HG03103 (cell line): ENCODE measurements around the gene MAD2L2.

Experiments
- ATAC-seq: cut with Tn5 transposase; IDR thresholded peaks from one replicate; pipeline ENCODE4 v1.9.1; 2021; ENCODE audit warnings: low read depth; ENCODE audit not compliant: unreplicated experiment

MAD2L2 gene

DNA sequence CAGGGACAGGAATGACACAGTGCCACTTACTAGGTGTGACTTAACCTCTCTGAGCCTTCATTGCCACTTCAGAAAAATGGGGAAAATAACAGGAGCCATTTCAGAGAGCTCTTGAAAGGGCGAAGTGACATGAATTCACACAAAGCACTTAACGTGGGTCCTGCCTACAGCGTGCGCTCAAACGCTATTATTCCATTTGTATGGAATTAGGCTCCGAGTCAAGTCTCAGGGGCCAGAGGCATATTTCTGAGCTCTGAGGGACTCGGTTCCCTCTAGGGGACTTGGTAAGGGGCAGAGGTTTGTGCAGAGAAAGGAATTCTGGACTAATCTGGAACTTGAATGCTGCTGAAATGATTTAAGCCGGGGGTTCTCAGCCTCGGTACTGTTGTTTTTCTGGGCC, 24.6 kb upstream of the MAD2L2 start:
- ATAC-seq = no peak

DNA sequence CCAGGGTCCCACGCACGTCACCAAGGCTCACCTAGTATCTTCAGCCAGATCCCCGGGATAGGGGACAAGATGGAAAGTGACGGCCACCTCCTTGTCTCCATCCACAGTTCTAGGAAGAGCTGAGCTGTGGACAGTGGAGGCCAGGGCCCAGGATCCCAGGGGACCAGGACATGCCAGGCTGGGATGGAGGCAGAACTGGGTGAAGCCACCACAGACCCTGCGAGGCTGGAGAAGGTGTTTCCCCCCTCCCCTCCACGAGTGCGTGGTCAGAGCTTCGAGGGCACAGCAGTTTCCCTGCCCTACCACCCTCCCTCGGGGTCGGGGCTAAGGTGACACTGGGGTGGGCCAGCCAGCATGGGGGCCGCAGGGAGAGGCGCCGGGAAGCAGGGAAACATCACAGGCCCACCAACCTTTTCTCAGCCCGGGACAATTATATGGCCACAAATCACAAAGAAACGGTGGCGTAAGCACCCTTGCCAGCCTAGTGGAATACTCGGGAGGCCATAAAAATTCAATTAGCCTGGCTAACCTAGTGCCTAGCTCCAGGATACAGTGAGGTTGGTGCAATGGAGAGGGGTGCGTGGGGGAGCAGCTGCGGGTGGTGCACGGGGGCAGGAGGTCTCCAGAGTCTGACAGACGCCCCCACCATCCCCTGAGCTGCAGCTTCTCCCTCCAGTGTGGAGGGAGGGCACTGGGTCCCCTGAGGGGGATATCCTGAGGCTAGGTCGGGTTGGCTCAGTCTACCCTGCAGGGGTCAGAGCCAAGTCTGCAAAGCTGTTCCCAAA, 23.9 kb upstream of the MAD2L2 start:
- ATAC-seq = no peak

DNA sequence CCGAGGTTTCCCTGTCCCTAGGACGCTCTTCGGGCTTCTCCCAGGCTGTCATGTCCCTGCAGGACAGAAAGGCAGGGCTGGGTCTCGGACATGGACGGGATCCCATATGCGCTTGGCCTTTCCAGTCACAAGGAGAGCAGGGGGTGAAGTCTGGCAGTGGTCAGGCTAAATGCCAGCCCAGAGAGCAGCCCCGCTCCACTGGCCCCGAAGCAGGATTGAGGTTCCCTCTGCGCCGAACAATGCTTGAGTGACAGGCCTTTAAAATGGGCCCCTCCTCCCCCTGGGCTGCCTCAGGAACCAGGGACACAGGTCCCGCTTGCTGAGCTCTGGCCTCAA, 23.2 kb upstream of the MAD2L2 start:
- no peak for ATAC-seq

DNA sequence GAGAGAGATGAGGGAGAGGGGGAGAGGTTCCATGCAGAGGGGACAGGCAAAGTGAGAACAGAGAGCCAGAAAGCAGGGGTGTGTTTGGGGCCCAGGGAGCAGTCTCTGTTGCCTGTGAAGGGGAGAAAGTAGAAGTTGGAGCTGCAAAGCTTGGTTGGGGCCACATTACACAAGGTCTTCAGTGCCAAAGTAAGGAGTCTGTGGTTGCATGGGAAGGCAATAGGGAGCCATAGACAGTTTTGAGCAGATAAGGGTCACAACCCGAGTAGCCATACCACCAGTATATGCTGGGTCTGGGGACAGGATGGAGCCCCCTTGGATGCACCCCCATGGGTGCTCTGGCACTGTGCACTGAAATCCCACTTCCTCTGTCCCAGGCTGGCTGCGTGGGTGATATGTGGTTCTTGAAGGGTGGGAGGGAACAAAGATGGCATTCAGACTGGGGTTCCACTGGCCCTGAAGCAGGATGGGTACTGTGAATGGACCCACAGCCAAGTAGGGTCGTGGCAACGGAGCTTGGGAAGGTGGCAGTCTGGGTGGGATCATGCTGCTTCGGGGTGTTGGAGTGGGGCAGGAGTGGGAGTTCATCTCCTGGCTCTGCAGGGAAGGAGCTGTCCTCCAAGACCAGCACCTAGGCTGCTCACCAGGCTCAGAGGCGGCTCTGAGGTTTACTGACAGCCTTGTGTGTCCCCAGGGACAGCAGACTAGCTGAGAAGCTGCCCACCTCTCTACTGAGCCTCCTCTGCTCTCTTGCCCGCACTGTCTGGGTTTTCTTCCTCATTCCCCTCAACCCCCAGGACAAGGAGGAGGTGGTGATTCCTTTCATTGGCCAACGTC, 22.6 kb upstream of the MAD2L2 start:
- no peak for ATAC-seq

DNA sequence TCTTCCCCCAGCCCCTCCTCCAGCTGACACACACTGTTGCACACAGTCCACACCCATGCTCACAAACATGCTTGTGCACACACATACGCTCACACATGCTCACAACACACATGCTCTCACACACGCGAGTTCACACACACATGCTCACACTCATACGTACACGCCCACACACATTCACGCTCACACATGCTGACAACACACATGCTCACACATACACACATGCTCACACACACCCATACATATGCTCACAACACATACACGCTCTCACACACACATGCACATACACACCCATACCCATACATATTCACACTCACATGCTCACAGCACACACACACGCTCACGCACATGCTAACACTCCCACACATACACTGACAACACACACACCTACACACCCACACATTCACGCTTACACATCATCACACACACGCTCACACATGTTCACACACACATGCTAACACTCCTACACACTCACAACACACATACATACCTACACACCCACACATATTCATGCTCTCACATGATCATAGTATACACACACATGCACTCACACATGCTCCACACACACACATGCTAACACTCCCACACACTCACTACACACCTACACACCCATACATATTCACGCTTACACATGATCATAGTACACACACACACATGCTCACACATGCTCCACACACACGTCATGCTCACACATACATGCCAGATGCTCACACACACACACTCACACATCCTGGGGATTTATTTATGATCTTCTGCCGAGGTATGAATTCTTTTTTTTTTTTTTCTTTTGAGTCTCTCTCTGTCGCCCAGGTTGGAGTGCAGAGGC, 21.2 kb upstream of the MAD2L2 start:
- no peak for ATAC-seq

DNA sequence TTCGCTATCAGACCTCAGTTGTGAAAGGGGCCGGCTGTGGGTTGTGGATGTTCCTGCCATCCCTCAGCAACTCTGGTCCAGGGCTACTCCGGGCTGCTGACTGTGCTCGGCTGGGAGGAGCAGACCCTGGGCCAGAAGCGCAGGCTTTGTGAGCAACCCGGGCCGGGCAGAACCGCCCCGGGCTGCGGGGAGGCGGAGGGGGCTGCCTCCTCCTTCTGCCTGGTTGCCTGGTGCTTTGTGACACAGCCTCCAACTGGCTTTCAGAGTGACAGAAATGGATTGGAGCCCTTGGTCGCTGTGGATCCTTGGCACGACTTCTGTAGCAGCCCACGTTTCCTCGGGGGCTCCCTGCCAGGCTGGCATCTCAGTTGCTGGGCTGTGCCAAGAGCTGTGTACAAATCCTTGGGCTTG, 20.6 kb upstream of the MAD2L2 start:
- no peak for ATAC-seq

DNA sequence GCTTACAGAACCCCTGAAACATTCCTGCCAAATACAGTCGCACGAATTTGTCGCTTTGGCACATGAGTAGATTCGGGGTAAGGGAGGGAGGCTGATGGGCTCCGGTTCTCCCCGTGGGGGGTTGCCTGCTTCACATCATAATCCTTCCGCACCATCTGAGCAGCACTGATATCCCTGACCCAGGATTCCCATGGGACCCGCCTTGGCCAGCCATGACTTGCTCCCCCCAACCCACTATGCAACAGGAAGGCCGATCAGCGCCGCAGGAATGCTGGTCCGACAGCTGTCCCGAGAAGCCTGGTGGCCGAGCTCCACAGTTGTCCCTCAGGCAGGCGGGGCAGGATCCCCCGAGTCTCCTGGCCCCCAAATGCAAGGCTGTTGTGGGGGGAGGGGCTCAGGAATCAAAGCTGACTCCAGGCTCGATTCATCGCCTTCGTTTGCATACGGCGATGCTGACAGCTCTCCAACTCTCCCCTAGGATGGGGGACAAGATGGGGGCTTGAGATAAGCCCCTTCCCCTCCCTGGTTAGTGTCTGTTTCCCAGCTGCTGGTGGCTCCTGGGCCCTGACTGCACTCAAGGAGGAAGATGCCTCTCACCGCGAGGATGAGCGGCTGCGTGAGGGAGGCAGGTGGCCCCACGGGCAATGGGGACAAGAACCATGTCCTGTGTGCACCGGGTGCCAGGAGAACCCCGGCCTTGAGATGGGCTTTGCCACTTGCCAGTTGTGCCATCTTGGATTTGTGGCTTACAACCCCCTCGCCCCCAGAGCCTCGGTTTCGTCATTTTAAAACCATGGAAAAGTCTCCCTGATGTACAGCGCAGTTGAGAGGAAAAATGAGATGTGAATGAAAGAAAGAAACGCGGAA, 19.9 kb upstream of the MAD2L2 start:
- no peak for ATAC-seq

DNA sequence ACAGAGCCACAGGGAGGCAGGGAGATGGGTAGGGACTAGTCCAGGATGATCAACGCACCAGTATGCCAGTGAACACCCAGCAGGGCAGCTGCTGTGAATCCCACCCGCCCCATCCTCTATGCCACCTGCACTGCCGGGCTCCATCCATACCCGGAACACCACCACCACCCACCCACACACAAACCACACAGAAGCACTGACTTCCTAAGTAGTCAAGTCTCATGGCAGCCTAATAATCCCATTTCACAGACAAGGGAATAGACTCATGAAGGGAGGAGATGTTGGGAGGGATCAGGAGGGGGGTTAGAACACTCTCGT, 16.9 kb upstream of the MAD2L2 start:
- no peak for ATAC-seq

DNA sequence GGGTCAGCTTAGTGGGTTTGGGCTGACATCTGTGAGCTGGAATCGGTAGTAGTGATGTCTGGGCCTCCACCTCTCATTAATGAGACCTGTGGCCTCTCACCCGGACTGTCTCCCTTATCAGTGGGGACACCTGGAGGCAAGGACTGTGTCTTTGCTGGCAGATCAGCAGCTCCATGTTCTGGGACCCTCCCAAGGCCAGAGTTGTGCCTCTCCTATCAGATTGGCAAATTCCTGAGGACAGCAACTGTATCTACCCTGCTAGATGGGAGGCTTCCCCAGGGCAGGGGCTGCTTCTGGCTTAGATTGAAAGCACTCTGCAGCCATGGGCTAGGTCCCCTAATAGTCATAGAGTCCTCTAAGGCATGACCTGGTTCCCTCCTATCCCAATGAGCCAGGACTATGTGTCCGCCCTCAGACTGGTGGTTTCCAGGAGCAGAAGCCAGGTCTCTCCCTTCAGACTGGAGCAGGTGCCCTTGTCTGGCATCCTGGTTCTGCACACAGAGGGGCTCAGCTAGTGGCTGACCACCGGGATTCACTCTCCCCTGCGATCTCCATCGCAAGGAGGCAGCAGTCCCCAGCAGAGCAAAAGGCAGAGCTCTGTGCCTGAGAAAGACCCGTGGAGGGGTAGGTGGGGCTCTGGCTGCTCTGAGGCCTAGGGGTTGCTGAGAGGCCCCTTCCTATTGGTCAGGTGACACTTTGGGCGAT, 16.4 kb upstream of the MAD2L2 start:
- no peak for ATAC-seq

DNA sequence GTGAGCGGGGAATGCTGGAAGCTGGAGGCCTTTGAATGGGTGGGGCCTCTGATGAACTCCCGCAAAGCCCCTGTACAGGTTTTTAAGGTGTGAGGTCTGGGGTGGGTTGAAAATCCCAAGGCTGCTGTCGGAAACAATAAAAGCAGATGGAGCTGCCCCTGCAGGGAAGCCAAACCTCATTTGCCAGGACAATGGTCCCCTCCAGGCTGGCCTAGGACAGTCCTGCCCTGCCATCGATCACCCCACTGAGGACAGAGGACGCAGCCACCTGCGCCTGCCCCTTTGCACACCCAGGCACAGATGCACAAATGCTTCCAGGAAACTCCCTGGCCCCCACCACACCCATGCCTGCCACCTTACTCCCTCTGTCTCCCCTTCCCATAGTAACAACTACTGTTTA, 14.9 kb upstream of the MAD2L2 start:
- no peak for ATAC-seq

DNA sequence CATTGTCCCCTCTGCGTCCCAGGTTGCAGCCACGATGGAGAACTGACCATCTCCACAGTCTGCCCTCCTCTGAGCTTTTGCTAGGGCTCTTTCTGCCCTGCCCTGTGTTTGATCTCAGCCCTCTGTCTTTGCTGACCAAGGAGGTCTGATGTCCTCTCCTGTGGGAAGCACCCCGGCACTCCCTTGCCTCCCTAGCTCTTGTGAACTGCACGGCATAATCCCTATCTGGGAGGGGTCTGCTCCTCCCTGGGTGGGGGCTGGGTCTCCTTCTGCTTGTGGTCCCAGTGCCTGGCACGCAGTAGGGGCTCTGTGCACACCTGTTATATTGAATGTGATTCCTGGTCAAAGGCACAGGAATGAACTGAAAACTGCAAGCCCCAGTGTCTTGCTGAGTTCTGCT, 13.0 kb upstream of the MAD2L2 start:
- no peak for ATAC-seq

DNA sequence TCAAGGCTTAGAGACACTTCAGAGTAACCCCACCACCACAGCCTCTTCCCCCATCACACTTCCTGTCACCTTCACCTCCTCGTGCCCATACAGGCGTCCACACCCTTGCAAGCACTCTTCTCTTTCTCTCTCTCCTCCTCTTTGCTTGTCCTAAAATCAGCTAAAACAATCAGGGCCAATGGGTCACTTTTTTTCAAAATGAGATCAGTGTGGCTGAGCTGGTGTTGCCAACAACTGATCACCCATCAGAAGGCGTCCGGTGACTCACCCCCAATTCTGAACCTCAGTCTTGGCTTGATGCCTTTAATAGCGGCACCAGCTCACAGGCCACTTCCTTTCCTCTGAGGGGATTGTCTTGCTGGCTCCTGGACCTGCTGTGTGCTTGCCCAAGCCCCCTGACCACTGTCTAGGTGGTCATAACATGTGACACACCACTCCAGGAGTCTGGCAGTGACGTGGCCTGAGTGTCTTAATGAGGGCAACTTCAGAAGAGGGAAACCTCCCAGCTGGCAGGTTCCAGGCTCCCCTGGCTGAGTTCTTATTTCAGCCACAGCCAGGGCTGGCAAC, 12.2 kb upstream of the MAD2L2 start:
- ATAC-seq = no peak

DNA sequence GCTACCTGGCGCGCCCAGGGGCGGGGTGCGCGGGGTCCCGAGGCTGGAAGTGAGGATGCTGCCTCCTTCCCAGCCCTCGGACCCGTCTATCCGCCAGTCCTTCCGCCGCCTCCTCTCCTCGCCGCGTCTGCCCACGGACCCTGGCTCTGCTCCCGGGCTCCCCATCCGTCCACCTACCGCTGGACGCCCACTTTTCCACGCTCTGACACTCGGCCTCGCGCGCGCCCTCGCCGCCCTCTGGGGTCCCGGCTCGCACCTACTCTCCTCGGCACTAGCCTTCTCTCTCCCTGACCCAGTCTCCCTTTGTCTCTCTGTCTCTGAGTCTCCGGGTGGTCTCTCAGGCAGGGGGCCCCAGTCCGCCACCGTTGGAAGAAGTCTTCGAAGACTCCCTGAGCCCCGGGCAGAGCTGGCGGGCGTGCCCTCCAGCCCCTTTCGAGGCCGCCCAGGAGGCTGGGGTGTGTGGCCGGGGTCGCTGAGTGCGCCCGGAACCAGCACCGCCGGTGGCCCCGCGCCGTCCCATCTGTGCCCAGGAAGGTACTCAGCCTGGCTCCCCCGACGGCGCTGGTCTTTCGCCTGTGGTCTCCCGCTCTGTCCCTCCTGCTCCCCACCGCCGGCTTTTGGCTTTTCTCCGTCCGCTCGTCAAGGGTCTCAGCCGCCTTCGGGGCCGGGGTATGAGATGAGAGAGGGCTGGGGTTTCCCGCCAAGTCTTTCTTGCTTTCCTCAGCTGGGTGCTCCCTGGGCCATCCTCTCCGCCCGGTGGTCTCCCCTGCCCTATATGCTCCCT, 11.2 kb upstream of the MAD2L2 start:
- ATAC-seq = no peak

DNA sequence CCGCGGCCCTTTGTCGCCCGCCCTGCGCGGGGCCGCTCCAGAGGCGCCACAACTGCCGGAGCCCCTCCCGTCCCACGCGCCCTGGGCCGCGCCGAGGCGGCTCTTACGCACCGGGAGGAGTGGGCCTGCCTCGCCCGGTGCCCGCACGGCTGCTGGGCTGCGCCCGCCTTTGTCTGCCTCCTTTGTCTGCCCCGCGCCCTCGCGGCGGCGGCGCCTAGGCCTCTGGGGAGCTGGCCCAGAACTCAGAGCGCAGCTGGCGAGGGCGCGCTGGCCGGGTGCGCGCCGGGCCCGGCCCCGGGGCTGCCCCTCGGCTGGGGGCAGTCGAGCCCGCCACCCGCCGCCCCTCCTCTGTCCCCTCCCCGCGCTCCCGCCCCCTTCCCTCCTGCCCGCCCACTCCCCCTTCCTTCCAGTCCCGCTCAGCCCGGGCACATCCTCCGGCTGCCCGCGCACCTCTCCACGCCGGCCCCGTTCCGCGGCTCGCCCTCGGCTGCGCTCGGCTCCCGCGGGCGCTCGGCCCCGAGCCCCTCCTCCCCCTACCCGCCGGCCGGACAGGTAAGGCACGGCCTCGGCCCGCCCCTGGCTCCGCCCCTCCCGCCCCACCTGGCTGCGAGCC, 10.5 kb upstream of the MAD2L2 start, which contains the start of gene DRAXIN:
TSS of gene DRAXIN (plus strand) at position 409 of the 613 bp plus-strand sequence. CDS start 14,549 bp downstream, outside the sequence.
- no peak for ATAC-seq

DNA sequence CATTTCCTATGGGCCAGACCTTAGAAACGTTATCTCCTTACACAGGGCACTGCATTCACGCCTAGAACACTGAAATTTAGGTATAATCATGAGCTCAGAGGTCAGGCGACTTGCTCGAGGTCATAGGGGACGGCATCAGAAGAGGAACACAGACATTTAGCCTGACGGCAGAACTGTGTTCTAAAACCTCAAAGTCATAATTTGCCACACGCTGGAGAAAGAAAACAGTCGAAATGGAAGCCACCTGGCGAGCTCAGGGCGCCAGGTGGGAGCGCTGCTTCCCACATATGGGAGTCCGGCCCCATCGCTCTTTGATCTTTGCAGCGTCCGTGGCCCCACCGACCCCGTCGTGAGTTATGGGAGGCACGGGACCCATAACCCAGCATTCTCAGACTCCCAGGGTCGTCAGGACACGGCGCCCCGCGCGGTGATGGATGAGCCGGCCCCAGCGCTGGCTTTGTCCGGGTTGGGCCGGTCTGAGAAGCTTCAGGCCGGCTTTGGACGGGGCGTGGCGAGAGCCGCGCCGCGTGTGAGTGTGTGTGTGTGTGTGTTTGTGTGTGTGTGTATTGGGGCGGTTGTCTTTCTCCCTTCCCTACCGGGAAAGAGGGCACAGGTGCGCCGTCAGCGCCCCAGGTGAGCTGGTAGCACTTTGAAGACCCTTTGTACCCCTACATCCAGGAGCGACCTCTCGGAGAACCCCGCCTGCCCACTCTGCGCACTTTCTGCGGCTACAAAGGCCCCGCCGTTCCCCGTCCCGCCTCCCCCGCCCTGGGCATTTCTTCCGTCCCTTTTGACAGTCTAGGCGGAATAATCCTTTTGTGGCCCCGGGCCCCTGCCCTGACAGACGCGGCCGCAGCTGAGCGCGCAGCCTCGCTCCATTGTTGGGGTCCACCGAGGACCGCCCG, 9.7 kb upstream of the MAD2L2 start:
- no peak for ATAC-seq

DNA sequence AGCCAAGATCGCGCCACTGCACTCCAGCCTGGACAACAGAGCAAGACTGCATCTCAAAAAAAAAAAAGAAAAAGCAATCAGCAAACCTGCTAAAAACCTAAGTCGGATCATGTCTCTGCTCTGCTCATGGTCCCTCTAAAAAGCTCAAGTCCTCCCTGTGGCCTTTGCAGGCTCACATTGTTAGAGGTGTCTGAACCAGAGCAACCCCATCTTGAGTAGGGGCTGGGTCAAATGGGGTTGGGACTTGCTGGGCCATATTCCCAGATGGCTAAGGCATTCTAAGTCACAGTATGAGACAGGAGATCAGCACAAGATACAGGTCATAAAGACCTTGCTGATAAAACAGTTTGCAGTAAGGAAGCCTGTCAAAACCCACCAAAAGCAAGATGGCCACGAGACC, 7.6 kb upstream of the MAD2L2 start:
- no peak for ATAC-seq

DNA sequence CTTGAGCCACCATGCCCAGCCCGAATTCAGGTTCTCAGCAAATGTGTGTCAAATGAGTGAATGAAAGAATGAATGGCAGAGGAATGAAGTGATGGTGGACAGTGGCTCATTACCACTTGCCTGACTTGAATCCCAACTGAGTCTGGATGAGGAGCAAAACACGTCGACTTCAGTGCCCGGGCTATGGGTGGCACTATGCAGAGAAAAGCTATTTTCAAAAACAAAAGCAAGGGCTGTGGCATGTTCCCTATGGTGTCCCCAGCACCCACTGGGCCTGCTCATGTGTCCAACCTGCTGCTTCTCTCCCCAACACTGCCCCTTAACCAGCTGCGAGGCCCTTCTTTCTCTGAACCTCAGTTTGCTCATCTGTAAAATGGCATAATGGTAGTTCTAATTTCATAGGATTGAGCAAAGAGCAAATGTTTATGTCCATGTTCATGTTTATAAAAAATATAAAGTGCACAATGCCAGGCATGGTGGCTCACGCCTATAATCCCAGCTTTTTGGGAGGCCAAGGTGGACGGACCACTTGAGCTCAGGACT, 4.3 kb upstream of the MAD2L2 start:
- ATAC-seq = no peak
